EL (cell line): ENCODE measurements around the gene FUT8.

Experiments used
- DNase-seq: peaks from one replicate; pipeline ENCODE4 v3.0.0-alpha.2; 2016

Gene FUT8

GRCh38 chr14:65412032-65412846 lies at the start of gene FUT8:
FUT8 (plus strand) TSS chr14:65412730; CDS start chr14:65561564, 148,834 bp downstream.
- DNase-seq, result peak; percentile 97

- DNase-seq, result no peak
Observed at GRCh38 chr14:65366802-65367565, 45.5 kb upstream of the FUT8 start.

- no peak for DNase-seq
Observed at GRCh38 chr14:65369560-65369959, 43.0 kb upstream of the FUT8 start.

GRCh38 chr14:65370801-65371248 lies 41.7 kb upstream of the FUT8 start:
- DNase-seq, result no peak

- DNase-seq, result no peak
Observed at GRCh38 chr14:65371784-65372183, 40.7 kb upstream of the FUT8 start.

DNA sequence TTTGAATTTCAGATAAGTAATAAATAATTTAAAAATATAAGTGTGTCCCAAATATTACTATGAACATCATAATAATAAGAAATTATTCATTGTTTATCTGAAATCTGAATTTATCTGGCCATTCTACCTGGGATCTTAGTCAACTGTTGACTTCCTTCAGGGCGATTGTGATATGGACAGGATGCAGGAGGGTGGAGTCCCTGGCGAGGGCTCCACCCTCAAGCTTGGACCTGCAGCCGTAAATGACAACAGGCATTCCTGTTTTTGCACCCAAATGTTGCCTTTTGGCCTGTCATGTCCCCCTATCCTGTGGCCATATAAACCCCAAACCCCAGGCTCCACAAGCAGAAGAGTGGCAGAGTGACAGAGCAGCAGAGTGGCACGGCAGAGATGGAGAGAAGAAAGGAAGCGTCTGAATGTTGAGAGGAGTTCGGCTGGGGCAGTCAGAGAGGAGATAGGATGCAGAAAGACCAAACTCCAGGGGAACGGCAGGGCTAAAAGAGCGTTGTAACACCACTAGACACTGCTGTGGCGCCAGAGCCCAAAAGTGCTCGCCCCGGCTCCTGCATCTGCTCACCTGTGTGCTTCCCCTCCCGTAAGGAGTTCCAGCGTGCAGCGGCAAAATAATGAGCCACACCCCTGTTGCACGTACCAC lies 39.4 kb upstream of the FUT8 start:
- no peak for DNase-seq

GRCh38 chr14:65373671-65374039 lies 38.9 kb upstream of the FUT8 start:
- no peak for DNase-seq

GRCh38 chr14:65377576-65377975 lies 35.0 kb upstream of the FUT8 start:
- no peak for DNase-seq

GRCh38 chr14:65382586-65382985 lies 29.9 kb upstream of the FUT8 start:
- no peak for DNase-seq

GRCh38 chr14:65387171-65387570 lies 25.4 kb upstream of the FUT8 start:
- DNase-seq, result no peak

DNA sequence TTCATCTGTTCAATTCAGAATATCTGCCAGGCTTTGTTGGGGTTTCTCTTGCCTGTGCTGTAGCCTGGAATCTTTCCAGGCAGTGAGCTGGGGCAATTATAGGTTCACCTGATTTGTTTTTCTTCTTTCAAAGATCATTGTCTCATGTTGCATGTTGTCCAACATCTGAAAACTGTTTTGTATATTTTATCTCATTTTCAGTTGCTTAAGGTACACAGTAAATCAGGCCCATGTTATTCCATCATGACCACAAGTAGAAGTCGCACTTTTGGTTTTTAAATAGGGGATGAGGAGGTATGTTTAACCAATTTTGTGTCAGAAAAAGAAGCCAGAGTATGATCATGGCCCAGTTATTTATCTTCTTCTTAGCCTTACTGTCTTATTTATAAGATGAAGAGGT lies 24.9 kb upstream of the FUT8 start:
- DNase-seq, result no peak

GRCh38 chr14:65392296-65392695 lies 20.2 kb upstream of the FUT8 start:
- DNase-seq, result no peak

- DNase-seq, result no peak
Observed at GRCh38 chr14:65396082-65396910, 16.2 kb upstream of the FUT8 start.

DNA sequence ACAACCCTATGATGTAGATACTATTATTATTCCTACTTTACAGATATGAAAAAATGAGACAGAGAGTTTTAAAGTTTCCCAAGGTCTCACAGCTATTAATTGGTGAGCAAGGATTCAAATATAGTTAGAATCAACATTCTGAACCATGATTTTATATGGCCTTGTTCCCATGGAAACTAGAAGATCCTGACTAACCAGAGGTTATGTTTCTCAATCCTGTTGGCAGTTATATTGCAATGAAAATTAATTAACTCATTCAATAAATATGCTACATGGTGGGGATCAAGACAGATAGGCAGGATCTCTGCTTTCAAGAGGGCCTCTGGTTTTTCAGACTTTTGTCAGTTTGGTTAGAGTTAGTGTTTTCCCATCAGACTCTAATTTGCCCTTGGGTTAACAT lies 9.3 kb upstream of the FUT8 start:
- peak; percentile 39 for DNase-seq

DNA sequence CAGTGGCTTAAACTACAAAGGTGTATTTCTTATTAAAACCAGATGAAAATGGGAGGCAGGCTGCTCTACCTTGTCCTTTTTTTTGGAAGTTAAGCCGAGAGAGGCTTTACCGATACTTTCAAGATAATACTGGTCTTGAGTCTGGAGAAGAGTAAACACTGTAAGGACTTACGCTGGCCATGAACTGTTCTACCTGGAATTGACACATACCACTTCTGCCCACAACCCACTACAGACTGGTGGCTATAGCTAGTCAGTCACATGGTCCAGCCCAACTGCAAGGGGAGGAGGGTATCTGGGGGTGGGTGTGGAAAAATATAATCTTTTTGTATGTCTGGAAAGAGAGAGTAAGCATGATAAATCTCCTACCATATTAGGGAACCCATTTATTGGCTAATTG lies 4.4 kb upstream of the FUT8 start:
- no peak for DNase-seq

GRCh38 chr14:65410640-65411039 lies 1.9 kb upstream of the FUT8 start:
- DNase-seq, result no peak

- DNase-seq, result peak; percentile 95
Observed at GRCh38 chr14:65411656-65412031, 886 bp upstream of the FUT8 start.

DNA sequence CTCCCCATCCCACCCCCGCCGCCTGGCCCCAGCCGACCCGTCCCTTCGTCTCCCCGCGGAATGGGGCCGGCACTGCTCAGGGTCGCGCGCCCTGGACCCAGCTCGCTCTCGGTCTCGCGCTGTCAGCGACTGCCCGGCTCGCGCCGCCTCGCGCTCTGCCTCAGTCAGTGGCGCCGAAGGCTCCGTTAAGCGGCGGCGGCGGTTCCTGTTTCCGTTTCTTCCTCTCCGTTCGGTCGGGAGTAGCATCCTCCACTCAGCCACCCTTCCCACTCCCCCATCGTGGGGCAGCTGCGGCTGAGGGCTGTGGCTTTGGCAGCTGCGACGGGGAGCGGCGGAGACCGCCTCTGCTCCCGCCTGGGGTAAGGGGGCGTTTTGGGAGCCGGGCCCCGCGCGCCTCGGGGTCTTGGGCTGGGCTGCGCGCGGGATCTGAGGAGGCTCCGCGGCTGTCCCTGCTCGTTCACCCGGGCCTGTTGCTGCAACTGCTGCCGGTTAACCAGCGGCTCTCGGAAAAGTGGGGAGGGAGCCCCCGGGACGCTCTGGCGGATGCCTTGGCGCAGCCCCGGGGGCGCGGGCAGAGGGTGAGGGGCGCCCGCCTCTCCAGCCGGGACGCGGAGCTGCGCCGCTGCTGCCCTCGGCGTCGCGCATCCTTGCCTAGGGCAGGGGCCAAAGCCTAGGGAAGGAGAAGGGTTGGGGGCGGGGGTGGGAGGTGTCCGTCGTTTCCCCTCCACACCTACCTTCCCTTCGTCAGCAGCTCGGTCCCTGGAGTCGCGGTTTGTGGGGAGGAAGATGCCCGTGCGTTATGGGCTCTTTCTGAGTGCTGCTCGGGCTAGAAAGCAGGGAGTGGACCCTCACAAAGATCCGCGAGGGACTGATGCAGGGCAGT lies 567 bp downstream of the FUT8 start:
- DNase-seq, result peak; percentile 74

GRCh38 chr14:65413739-65414045 lies 1.2 kb downstream of the FUT8 start:
- DNase-seq, result no peak

DNA sequence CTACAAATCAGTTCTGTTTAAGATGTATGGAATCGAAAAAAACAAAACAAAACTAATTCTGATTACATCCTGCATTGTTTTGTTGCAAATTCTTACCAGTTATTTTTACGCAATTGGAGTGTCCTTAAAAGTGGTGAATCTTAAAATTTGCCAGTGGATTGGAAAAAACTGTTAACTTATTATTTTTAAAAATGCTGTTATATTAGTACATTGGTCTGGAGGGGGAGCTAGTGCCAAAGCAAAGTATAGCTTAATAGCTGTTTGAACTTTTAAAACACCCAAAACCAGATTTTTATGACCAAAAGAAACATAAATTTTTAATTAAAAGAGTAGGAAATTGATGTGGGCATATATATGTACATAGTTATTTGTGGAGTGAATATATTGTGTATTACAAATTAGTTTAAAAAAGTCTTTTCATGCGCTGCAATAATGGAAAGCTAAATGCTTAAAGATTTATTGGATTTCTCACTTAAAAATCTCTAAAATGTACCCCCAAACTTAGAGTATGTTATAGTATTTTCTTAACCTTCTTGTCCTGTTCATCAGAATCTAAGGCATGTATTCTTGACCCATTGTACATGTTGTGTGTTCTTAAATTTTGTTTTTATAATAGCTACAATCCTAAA lies 2.5 kb downstream of the FUT8 start:
- peak; percentile 50 for DNase-seq

- DNase-seq, result no peak
Observed at GRCh38 chr14:65415613-65416012, 3.1 kb downstream of the FUT8 start.
